HuH-7.5 (cell line): ENCODE results near the gene NCR2.

Experiments
- DNase-seq: peaks from one replicate; pipeline ENCODE4 v3.0.0; 2011; ENCODE audit warnings: low spot score

NCR2 gene

GRCh38 chr6:41331401-41332150 is 3.8 kb upstream of the NCR2 start:
- DNase-seq = no peak

DNA sequence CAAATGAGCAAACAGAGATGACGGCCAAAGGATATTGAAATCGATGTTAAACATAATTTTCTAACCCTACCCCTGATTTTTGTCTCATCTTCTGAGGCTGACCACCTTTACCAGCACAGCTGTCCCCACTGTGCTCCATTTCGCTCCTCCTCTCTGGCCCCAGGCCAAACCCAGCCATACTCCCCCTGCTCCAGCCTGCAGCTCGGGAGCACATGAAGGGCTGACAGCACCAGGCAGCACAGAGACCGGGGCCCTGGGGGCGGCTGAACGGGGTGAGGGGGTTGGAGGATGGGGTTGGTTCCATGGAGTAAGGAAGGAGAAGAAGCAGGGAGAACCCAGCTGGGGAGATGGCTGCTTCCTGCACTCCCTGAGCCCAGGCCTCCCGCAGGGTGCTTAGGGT is 3.2 kb upstream of the NCR2 start:
- no peak for DNase-seq

GRCh38 chr6:41332842-41333736 is 2.3 kb upstream of the NCR2 start:
- no peak for DNase-seq

GRCh38 chr6:41334482-41335040 is 847 bp upstream of the NCR2 start:
- DNase-seq = no peak

DNA sequence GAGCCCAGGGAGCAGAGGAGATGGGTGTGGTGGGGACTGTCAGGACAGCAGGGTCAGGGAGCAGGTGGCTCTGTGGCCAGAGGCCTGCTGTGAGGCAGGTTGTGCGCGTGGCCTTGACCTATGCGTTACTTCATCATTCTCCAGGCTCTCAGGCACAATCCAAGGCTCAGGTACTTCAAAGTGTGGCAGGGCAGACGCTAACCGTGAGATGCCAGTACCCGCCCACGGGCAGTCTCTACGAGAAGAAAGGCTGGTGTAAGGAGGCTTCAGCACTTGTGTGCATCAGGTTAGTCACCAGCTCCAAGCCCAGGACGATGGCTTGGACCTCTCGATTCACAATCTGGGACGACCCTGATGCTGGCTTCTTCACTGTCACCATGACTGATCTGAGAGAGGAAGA is 535 bp downstream of the NCR2 start:
- no peak for DNase-seq

DNA sequence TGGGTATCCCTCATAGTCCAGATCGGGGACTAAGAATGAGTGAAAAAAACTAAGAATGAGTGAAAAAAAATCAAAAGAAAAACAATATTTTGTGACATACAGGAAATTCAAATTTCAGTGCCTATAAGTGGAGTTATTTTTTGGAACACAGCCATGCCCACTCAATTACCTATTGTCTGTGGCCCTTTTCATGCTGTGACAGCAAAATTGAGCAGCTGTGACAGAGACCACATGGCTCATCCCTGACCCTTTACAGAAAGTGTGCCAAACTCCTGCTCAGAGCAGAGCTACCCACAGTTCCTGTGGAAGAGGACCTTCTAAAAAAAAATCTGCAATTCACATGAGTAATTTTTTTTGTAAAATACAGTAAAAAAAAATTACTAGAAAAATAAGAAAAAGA is 1.4 kb downstream of the NCR2 start:
- DNase-seq = no peak

- DNase-seq = no peak
Observed at GRCh38 chr6:41337709-41338108, 2.3 kb downstream of the NCR2 start.

DNA sequence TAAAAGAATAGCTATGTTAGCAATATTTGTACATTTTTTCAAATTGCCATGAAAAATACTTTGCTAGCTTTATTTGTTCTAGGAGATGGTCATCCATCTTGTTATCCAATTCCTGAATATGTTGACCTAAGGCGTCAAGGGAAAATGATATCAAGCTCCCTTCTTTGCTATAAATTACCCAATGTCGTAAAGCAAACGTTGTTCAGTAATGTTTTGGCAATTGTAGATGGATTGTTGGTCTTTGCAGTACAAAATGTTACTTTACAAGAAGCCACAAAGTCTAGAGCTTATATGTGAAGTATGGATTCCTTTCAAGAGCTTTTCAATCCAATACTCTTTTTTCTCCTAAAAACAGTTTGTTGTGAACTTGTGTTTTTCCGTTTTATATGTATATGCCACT is 3.3 kb downstream of the NCR2 start:
- no peak for DNase-seq

- DNase-seq = no peak
Observed at GRCh38 chr6:41341580-41341979, 6.2 kb downstream of the NCR2 start.

- no peak for DNase-seq
Observed at GRCh38 chr6:41342241-41342640, 6.8 kb downstream of the NCR2 start.

DNA sequence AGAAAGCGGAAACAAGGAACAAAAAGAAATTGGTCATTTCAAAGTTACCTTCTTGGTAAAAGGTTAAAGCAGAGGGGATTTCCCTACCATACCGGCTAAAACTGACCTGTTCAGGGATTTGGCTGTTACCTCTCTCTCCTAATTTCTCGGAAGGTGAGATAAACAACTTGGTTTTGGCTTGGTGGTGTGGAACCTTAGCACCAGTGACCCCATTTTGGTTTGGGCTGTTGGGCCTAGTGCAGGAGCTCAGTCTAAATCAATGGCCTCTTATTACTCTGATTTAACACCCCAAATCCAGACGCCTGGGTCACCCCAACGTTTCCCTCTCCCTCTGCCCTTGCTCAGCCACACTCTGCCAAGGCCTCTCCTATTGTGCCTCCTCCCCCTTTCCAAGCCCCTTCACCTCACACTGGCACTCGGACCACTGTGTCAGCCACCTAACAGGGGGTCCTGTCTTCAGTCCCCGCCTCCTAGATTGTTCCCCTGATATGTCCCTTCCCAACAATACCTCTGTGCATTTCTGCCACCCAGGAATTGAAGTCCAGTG is 8.3 kb downstream of the NCR2 start:
- DNase-seq = no peak

DNA sequence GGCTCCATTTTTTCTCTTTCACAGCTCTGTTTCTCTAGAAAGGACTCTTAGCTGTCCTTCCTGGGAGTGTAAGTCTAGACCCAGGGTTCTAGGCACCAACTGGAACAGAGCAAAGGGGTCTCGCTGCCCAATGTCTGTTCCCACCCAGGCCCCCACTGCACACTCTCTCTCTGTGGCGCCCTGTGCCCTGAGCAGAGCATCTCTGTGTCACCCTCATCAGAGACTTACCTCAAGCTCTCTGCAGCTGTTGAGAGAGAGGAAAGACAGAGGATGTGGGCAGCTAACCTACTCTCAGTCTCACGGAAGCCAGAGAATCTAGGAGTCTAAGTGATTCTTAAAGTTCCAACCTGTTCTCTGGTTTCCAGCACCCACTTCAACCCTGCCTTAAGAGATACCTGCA is 9.5 kb downstream of the NCR2 start:
- no peak for DNase-seq

- DNase-seq = no peak
Observed at GRCh38 chr6:41345901-41346300, 10.5 kb downstream of the NCR2 start.

DNA sequence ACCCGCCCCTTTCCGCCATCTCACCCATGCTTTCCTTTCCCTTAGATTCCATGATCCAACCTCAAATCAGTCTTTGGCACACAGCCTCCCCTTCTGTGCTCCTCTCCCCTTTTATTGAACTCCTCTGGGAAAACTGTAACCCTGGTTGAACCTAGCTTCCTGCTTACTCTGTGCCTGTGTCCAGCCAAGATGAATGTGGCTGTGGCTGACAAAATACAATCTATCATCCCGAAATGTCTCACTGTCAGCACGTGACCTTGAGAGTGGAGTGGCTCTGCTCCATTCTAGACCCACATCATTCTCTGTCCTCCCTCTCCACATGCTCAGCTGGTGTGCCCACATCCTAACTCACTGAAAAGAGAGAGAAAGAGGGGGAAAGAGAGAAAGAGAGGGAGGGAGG is 11.0 kb downstream of the NCR2 start:
- no peak for DNase-seq

DNA sequence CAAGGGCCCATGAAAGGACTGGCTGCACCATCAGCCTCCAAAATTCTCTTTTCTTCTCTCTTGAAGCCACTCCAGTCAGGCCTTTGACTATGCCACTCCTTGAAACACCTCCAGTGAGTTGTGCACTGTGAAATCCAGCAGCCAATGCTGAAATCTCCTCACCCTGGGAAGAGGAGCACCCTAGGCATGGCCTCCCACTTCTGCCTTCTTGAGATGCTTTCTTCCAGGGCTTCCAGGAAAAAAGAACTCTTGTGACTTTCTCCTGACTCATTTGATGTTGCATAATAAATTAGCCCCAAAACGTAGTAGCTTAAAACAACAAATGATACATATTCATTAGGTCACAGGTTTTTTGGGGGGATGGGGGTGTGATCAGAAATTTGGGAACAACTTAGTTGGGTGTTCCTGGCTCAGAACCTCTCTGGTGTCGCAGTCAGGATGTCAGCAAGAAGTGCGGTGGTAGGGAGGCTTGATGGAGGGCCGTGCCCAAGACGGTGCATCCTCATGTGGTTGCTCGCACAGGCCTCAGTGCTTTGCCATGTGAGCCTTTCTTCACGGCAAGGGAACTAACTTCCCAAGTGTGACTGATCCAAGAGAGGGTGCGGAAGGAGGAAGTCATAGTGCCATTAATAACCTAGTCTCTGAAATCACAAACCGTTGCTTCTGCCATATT is 12.1 kb downstream of the NCR2 start:
- DNase-seq = no peak

DNA sequence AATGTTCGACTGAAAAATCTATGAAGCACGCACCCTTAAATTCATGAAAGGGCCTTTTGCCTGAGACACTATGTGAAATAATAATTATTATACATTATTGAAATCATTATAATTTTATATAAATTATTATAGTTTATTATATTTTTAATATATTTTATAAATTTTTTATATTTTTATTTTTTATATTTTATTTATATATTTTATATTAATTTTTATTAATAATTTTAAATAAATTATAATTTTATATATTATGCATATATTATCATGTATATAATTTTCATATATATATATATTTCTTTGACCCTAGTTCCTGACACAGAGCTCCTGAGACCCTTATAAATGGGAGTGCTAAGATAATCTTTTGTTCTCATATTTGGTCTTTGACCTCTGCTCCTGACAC is 13.5 kb downstream of the NCR2 start:
- DNase-seq = no peak

DNA sequence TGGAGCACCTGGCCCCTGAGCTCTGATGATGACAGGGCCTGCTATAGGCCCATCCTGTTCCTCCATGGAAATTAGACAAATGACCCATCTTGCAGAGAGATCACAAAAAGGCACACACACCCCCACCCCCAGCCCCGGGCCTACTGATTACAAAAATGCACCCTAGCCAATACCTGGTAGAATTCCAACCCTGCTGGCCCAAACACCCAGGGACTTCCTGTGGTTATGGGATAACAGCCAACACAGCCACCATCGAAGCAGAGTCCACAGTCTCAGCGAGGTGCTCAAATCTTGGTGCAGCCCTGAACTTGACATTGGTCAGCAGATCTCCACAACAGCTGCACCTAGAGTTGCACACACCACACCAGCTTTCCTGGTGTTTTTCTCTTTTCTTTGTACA is 17.0 kb downstream of the NCR2 start:
- DNase-seq = no peak

DNA sequence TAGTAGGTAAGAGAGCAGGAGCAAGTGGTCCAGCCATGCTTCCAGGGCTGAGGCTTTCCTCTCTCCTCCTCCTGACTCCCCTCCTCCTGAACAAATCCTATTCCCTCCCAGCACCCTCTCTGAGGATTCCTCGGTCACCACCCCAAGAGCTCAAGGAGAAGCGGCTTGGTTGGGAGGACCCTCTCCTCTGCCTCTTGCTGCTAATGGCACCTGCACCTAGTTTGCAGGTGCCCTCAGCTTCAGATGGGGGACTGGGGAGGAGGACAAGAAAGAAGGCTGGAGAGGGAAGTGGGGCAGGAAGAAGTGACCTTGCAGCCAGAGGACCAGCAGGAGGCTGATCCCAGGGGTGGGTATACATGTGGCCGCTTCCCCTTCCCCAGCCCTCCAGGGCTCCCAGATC is 17.5 kb downstream of the NCR2 start:
- DNase-seq = no peak

GRCh38 chr6:41353333-41353732 is 17.9 kb downstream of the NCR2 start:
- DNase-seq = no peak

GRCh38 chr6:41355952-41356351 is 20.5 kb downstream of the NCR2 start:
- no peak for DNase-seq

DNA sequence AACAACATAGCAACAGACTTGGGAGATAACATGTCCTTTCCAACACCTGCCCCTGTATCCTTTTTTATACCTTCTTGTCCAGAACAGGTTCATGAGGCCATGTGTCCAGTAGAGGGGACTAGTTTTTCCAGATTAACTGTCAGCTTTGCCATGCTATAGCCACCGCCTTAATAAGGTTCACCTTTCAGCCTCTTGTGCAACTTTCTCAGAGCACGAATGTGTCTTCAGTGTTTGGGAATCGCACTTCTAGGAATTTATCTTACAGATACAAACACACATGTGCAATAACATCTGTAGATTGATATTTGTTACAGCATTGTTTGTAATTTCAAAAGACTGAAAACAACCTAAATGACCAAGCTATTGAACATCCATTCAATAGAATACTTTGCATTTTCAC is 21.4 kb downstream of the NCR2 start:
- no peak for DNase-seq

GRCh38 chr6:41358503-41358902 is 23.1 kb downstream of the NCR2 start:
- no peak for DNase-seq
